HG03354 (cell line): ENCODE data around the gene CUX1.
"Not testable (repeated sequence)": the region's sequence is repeated elsewhere in the genome, so short reads cannot be mapped to it uniquely, and the experiment has no call there.

Experiments
- ATAC-seq: cut with Tn5 transposase; IDR thresholded peaks from one replicate; pipeline ENCODE4 v1.9.1; 2021; ENCODE audit warnings: mild to moderate bottlenecking; ENCODE audit not compliant: unreplicated experiment, poor library complexity, severe bottlenecking

Gene CUX1

DNA sequence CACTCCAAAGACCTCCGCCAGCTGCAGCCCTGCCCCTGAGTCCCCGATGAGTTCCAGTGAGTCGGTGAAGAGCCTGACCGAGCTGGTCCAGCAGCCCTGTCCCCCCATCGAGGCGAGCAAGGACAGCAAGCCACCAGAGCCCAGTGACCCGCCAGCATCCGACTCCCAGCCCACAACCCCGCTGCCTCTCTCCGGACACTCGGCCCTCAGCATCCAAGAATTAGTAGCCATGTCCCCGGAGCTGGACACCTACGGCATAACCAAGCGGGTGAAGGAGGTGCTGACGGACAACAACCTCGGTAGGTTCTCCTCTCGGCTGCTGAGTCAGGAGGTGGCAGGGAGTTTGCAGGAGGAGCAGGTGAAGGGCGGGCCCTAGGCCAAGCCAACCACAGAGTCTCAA lies 409.9 kb downstream of the CUX1 start:
- ATAC-seq: no peak

DNA sequence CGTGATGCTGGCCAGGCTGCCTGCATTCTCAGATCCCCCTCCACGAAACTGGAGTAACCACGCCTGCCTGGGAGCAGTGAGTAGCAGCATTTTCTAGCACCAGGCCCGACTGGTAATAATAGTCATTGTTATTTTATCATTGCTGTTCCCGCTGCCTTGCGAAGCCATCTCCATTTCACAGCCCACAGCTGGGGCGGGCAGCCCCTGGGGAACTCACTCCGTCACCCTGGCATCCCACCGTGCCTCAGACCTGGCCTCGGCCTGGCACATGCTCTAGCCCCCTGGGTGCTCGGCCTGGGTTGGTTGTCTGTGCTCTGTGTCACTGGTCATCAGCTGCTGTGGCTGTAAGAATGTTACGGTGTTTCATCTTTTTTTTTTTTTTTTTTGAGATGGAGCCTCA lies 411.5 kb downstream of the CUX1 start:
- no peak for ATAC-seq

DNA sequence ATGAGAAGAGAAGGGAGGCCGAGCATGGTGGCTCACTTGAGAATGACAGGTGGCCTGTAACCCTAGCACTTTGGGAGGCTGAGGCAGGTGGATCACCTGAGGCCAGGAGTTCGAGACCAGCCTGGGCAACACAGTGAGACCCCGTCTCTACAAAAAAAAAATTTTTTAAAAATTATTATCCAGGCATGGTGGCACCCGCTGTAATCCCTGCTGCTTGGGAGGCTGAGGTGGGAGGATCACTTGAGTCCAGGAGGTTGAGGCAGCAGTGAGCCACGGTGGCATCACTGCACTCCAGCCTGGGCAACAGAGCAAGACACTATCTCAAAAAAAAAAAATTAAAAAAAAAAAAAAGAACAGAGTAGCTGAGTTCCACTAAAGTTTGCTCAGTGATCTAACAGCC lies 412.7 kb downstream of the CUX1 start:
- ATAC-seq: not testable (repeated sequence)

DNA sequence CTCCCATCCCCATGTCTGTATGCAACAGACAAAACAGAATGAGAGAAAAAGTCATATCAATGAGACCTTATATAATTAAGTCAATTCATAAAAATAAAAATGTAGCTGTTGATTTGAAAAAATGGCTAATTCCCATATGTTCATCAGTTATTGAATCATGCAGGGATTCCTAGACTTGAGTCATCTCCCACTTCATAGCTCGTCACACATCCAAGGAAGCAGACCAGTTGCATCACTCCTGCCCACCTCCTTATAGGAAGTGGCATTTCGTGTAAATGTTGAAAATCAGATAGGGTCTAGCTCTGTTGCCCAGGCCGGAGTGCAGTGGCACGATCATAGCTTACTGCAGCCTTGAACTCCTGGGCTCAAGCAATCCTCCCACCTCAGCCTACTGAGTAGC lies 413.2 kb downstream of the CUX1 start:
- no peak for ATAC-seq

DNA sequence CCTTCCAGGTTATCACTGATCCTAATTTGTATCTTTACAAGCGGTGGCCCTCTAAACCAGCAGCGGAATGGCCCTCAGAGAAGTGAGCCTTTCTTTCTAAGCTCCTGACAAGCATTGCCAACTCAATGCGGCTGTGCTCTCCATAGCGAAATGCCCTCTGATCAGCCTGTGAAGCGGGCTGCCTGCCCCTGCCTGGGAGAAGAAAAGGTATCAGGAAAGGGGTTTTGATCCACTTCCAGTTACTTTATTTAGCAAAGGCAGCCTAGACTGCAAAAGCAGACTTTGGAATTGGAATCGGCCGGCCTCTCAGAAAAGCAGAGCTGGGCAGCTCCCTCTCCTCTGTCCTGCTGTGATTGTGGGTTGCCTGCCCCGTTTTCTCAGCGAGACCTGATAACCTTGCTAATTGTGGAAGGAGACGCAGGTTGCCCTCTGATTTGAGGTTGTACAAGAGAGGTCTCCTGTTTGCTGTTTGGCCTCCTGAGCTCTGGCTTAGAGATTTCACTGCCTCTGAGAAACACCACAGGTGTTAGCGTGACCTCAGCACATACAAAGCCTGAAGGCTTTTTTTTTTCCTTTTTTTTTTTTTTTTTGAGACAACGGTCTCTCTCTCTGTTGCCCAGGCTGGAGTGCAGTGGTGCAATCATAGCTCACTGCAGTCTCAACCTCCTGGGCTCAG lies 415.3 kb downstream of the CUX1 start:
- no peak for ATAC-seq

DNA sequence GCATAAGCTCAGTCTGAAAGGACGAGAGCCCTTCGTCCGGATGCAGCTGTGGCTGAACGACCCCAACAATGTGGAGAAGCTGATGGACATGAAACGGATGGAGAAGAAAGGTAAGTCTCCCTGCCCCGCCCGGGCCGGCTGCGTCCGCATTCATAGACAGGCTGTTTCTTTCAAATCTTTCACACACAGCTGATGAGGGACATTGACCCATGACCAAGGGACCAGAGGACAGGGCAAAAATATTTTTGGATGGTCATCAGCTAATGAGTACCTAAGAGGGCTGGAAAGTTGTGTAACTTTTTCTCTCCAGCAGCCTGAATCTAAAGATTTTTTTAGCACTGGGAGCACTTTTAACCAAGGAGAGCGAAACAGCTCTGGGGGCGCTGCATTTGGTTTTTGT lies 416.7 kb downstream of the CUX1 start:
- ATAC-seq: no peak

DNA sequence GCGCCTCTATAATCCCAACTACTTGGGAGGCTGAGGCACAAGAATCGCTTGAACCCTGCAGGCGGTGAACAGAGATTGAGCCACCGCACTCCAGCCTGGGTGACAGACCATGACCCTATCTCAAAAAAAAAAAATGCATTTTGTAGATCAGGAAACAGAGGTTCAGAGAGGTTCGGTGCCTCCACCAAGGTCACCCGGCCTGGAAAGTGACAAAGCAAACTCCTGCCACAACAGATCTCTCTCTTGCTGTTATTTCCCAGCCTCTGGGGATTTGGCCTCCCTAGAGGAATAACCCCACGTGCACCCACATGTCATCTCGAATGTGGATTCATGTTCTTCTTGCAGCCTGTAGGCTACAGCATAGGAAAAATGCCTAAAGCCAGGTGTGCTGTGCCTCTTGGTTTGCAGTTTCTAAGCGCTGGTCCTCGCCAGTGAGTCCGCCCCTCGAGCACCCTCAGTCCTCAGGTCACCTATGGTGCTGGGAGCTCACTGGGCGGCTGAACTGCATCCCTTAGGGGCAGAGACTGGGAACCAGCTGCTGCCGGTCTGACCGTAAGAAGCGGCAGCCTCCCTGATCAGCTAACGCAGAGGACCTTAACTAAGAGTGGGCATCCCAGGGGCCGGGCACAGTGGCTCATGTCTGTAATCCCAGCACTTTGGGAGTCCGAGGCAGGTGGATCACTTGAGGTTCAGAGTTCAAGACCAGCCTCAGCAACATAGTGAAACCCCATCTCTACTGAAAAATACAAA lies 417.6 kb downstream of the CUX1 start:
- no peak for ATAC-seq

DNA sequence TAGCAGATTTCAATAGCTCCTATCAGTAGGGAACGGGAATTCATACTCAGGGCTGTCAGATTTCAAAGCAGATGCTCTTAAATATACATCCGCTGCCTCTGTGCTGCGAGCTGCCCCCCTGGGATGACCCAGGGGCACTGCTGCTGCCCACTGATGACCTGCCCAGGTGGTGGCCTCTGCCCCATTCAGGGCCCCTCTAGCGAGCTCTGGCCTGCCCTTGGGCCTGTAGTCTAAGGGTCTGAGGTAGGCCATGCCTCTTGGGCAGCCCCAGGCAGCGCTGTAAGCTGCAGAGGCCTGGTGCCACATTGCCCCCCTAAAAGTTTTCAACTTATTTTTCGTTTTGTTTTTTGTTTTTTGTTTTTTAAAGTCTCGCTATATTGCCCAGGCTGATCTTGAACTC lies 418.7 kb downstream of the CUX1 start:
- ATAC-seq: no peak

DNA sequence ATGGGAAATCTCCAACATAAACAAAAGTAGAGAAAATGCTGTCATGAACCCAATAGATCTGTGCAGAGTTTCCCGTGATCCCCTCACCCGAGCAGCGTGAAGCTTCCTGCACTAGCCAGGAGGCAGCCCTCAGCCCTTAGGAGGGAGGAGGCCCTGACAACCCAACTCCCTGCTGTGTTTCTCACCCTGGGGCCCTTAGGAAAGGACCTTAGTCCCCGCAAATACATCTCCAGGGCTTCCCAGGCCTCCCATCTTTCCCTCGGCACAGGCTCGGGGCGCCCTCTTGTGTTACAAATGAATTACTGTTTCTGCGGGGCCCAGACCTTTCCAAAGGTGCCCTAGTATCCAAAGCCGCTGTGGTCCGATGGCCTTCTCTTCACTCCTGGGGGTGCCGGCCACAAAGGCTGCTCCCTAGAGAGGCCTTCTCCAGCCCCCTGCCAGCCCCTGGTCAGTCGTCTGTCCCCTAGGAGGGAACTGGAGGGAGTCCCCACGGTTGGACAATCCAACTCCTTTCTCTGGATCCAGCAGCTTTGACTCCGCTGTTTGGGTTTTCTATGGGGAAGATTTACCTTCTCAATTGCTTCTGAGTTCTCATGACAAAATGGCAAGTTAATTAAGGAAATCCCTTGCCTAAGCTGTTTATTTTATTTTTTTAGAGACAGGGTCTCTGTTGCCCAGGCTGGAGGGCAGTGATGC lies 419.3 kb downstream of the CUX1 start:
- ATAC-seq: no peak

DNA sequence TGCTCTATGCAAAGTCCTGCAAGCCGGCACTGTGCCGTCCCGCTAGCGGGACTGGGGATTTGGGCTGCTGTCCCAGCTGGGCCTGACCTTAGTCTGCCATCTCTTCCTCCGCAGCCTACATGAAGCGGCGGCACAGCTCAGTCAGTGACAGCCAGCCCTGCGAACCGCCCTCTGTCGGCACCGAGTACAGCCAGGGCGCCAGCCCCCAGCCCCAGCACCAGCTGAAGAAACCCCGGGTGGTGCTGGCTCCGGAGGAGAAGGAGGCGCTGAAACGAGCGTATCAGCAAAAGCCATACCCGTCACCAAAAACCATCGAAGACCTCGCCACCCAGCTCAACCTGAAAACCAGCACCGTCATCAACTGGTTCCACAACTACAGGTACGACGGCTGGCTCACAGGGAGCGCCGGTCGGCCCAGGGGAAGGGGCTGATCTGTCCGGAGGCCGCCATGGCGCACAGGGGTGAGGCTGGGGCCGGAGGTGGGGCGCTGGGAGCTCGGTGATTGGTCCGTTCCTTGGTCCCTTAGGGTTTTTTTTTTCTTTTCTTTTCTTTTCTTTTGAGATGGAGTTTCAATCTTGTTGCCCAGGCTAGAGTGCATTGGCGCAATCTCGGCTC lies 421.9 kb downstream of the CUX1 start:
- ATAC-seq: no peak

DNA sequence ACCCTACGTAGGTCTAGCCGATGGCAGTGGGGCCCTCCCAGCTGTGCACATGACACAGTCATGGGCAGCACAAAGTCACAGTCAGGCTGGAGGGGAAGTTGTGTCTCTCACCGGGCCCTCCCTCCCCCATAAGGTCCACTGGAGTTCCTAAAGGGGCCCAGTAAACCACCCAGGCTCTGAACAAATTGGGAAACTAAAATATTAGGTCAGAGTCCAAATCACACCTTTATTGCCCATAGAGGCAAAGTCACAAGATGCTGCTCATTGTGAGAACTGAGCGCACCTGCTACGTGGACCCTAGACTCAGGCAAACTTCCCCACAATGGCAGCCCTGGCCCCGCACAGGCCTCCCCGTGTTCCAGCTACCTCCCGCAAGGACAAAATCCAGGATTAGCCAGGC lies 424.0 kb downstream of the CUX1 start:
- no peak for ATAC-seq

DNA sequence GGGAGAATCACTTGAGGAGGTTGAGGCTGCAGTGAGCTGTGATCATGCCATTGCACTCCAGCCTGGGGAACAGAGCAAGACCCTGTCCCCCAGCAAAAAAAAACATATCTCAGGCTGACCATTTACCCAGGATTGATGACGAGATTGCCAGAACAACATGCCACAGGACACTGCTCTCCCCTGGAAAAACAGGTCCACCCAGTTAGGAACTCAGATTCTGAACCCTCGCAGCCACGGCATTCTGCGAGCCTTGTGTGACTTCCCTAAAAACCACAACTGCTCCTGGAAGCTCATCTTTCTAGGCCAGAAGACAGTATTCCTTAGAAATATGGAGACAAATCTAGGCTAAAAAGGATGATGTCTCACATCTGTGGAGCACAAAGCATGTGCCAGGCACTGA lies 427.2 kb downstream of the CUX1 start:
- ATAC-seq: no peak

DNA sequence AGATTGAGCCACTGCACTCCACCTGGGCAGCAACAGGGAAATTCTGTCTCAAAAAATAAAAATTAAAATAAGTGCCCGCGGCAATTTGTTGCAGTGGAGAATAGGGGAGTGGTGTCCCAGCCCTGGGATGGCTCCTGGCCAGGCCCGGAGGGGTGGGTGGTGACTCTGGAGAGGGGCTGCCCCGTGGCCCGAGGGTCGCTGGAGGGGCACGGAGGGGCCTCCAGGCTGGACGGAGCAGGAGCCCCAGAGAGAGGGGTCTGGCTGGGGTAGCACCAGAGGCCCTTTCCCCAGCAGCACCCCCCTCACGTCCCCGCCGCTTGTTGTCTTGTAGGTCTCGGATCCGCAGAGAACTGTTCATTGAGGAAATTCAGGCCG lies 430.6 kb downstream of the CUX1 start:
- ATAC-seq: no peak

DNA sequence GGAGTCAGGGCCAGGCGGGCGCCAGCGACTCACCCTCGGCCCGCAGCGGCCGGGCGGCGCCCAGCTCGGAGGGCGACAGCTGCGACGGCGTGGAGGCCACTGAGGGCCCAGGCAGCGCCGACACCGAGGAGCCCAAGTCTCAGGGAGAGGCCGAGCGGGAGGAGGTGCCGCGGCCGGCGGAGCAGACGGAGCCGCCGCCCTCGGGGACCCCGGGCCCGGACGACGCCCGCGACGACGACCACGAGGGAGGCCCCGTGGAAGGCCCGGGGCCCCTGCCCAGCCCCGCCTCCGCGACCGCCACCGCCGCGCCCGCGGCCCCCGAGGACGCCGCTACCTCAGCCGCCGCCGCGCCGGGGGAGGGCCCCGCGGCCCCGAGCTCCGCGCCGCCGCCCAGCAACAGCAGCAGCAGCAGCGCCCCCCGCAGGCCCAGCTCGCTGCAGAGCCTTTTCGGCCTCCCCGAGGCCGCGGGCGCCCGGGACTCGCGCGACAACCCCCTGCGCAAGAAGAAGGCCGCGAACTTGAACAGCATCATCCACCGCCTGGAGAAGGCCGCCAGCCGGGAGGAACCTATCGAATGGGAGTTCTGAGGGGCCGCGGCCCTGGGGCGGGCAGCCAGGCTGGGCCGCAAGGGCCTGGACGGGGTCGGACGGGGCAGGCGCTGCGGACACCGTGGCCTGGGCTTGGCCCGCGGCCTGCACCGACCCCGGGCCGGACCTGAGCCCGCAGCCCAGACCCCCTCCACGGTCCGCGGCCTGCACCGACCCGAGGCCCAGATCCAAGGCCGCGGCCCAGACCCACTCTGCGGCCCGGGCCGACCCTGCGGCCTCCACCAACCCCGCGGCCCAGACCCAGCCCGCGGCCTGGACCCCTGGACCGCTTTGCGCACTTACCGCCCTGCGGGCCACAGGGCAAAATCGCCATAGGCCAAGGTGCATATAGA lies 431.3 kb downstream of the CUX1 start:
- ATAC-seq: no peak

DNA sequence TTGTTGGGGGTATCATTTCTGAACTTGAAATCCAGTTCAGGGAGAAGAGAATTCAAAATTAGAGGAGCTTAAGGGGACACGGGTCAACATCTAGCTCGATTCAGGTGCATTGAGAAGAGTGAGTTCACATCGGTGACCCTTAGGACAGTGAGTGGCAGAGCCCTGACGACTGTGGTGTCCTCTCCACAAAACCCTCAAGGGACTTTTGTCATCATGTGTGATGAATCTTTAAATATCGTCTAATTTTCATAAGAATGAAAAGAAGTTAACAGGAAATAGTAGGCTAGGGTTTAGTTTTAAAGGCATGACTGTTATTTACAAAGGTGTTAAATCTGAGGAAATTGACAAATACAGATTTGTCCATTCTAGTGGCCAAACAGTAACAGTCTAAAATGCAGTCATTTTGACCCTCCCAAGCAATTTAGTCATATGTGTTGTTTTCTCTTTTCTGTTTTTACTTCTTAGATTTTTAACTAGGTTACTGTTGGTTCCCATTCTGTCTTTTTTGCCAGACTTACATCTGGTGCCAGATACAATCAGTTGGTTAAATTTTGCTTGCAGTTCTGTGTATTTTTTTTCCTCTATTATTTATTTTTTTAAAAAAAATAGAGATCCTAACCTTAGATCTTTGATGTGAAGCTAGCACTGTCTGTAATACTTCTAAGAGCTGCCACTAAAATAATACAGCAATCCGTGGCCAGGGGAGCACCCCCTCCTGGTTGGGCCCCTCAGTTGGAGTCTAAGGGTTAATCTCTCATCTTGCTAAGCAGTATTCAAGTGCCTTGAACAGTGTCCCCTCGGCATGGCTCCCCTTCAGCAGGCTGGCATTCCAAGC lies 434.3 kb downstream of the CUX1 start:
- no peak for ATAC-seq

DNA sequence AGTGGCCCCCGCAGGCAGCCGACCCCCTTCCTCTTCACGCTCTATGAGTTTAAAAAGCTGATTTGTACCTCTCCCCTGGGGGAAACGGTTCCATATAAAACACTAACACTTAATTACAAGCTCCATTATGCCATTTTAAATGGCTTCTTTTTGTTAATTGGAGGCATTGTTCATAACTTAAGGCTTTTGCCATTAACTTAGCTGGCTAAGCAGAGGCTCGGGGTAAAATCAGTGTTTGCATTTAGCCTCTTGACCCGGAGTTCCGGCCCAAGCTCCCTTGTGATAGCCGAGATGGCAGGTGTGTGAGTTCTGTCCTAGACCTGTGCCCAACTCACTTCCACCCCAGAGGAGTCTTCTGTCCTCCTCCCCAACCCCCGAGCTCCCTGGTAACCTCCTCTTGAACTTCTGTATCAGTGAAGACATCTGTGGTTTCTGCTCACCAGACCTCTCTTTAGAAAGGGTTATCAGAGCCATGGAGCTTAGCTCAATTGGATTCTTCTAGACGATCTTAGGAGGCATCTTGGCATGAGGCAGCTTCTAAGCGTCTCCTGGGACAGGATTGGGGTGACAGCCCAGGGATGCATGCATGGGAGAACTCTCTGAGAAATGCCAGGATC lies 435.0 kb downstream of the CUX1 start:
- ATAC-seq: no peak

DNA sequence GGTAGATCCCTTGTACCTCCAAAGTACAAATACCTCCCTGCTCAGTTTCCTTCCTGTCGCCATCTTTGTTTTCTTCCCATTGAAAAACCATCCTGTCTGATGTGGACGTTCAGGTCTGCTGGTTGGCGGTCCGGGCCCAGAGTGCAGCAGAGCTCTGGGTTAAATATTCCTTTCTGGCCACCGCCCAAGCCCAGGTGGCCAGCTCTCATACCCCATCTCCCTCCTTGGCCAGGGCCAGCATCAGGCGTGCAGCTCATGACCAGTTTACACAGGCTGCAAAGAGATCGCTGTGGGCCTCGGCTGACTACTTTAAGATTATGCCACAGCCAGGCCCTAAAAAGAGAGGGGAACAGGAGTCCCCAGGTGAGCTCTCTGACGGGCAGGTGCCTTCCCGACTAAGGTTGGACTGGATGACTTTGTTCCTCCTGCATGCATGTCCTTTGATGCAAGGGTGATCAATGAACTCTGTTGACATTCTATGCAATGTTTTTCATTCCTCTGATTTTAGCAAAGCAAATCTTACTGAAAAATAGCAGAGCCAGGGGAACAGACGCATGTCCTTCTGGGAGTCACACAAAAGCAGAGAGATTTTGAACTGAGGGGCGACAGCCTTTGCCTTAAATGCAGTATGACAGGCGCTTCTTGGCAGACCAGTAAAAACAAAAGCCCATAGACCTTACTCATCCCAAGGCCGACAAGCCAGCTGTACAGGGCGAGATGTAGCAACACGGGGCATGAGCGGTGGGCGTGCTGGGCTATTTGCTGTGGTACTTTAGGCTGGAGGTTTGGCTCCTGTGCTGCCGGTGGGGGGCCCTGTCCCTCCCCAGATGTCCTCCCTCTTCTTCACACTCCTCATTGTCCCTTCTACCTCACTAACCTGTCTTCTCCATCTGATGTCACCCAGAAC lies 435.9 kb downstream of the CUX1 start:
- ATAC-seq: no peak
